VCaP (cell line): ENCODE measurements around the gene IMPACT.

Source experiments
- H3K27ac ChIP-seq: fragments of 450-650 bp; 2 replicates; pipeline ENCODE4 v1.5.1; 2017
- TF ChIP-seq, protein P1 (sequence below): fragments of 450-650 bp; conservative IDR thresholded peaks from 2 replicates; pipeline ENCODE4 v1.5.1; 2017; ENCODE audit warnings: mild to moderate bottlenecking, moderate library complexity

IMPACT gene

DNA sequence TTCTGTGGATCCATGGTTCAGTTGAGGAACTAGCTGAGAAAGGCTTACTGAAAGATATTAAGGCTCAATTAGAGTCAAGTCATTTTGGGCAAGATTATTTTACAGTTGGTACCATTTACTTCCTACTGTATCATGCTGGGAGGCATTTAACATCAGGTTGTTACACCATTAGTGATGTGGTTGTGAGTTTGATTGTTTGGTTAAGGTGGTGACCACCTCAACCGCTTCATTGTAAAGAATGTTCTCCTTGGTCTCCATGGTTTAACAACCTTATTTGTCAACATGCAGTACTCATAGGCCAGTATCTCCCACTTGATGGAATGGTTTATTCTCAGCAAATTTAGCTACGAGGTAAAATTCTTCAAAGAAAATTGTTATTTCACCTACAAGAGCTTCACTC is 68.1 kb downstream of the IMPACT start:
- TF ChIP-seq, protein P1, sequence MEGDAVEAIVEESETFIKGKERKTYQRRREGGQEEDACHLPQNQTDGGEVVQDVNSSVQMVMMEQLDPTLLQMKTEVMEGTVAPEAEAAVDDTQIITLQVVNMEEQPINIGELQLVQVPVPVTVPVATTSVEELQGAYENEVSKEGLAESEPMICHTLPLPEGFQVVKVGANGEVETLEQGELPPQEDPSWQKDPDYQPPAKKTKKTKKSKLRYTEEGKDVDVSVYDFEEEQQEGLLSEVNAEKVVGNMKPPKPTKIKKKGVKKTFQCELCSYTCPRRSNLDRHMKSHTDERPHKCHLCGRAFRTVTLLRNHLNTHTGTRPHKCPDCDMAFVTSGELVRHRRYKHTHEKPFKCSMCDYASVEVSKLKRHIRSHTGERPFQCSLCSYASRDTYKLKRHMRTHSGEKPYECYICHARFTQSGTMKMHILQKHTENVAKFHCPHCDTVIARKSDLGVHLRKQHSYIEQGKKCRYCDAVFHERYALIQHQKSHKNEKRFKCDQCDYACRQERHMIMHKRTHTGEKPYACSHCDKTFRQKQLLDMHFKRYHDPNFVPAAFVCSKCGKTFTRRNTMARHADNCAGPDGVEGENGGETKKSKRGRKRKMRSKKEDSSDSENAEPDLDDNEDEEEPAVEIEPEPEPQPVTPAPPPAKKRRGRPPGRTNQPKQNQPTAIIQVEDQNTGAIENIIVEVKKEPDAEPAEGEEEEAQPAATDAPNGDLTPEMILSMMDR: no peak
- no peak overlapping the region for H3K27ac ChIP-seq

DNA sequence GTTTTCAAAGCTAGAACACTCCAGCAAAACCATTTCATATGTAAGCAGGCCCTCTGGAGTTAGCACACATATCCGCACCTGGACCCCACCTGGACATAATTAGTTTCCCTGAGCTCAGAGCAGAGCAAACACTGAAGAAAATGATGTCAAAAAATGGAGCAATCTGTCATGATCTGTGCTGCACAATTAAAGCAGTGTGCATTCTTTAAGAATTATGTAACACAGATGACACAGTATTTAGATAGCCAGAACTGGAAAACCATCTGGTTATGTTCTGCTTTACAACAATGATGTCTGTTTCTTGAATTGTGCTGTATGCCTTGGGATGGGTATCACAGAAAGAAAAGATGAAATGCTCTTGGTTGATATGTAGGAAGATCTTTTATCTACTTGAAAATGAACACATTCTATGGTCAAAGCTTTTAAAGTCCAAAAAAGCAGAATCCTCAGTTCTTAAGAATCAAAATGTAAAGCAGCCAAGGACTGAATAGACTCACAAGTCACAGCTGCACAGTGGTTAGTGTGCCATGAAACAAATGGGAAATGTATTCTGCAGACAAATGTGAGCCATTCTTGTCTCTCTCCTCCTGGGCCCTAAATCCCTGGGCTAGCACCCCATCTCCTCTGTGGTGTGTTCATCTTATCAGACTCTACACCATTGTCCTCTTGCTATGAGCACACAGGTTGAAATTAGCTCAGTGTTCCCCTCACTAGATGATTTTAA is 70.7 kb downstream of the IMPACT start:
- no peak overlapping the region for H3K27ac ChIP-seq
- TF ChIP-seq, protein P1: no peak

DNA sequence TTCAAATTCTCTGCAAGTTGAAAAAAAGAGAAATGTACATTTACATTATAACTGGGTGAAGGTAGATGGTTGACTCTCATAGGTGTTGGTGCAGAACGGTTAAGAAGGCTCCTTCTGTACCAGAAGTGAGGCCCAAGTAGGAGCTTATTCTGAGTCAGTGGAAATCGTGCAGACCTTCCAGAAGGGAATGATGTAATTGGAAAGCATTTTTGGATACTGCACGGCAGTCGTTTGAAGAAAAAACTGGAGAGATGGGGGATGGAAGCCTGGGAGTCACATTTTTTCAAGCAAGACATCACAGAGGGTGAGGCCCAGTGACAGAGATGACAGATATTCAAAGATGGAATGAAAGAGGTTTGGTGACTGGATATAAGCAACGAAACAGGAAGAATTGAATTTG is 73.3 kb downstream of the IMPACT start:
- TF ChIP-seq, protein P1: no peak
- H3K27ac ChIP-seq: no peak overlapping the region

DNA sequence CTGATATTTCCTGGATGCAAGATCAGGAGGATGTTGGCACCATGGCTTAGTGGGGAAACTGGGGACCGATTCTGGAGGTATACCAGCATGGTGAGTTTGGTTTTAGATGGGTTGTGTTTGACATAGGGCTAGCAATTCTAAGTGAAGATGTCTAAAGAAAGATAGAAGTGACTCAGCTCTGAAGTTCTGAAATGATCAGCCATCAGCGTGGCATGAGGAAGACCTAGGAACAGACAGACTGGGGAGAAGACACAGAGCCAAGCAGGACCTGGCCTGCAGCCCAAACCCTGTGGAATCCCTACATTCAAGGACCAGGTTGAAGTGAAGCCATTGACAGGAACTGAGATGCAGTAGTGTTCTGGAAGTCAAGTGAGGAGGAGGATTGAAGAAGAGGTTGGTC is 73.7 kb downstream of the IMPACT start:
- no peak overlapping the region for H3K27ac ChIP-seq
- TF ChIP-seq, protein P1: no peak

DNA sequence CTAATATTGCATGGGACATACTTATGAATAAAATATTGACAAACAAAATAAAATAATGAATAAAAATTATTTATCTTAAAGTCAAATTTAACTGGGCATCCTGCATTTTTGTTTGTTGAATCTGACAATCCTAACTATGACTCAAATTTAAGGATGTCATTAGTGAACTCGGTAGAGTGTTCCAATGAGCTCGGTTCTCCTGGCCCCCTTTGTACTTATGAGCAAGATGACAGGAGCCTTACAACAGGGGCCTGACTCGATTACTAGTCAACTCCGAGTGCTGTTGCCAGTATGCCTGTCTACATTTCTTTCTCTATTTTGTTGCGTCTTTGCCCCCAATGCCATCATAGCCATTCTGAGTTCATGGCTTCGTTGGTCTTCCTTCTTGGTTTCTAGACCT is 74.3 kb downstream of the IMPACT start:
- no peak overlapping the region for H3K27ac ChIP-seq
- TF ChIP-seq, protein P1: no peak

DNA sequence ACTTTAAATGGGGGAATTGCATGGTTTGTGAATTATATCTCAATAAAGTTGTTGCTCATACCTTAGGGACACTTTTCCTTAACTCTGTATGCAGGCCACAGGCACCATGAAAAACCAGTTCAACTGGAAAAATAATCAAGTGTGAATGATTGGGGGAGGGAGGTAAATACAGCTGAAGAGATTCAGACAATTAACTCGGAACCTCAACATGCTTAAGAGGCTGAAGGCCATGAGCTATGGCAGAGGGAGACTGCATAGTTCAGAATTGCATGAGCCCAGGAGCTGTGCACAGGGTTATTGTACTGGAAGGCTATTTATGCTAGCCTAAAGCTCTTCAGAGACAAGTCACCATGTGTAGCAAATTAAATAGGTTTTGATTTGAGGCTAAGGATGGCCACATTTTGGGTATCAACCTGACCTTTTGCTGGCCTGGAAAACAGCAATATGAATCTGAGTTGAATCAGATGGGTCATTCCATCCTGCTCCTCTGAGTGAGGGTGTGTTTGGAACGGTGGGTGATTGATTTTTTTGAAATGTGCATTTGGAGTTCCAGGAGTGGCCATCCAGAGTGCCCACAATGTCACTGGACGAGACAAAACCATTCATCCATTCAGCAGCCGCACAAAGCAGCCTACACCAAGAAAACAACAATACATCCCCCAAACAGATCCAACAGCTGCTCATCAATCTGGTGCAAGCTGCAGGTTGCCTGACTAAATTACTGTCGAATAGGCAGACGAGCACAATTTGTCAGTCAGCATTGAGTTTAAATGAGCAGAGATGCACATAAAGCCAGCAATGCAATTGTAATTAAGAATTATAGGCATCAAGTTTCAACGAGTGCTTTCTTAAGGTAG is 76.4 kb downstream of the IMPACT start:
- TF ChIP-seq, protein P1: no peak
- no peak overlapping the region for H3K27ac ChIP-seq
